GM18511 (cell line): ENCODE results near the gene AGTRAP.

Experiments used
- ATAC-seq: cut with Tn5 transposase; IDR thresholded peaks from one replicate; pipeline ENCODE4 v1.9.1; 2021; ENCODE audit warnings: mild to moderate bottlenecking, moderate library complexity; ENCODE audit not compliant: unreplicated experiment

AGTRAP gene

DNA sequence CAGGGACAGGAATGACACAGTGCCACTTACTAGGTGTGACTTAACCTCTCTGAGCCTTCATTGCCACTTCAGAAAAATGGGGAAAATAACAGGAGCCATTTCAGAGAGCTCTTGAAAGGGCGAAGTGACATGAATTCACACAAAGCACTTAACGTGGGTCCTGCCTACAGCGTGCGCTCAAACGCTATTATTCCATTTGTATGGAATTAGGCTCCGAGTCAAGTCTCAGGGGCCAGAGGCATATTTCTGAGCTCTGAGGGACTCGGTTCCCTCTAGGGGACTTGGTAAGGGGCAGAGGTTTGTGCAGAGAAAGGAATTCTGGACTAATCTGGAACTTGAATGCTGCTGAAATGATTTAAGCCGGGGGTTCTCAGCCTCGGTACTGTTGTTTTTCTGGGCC, 30.3 kb upstream of the AGTRAP start:
- ATAC-seq, result no peak

DNA sequence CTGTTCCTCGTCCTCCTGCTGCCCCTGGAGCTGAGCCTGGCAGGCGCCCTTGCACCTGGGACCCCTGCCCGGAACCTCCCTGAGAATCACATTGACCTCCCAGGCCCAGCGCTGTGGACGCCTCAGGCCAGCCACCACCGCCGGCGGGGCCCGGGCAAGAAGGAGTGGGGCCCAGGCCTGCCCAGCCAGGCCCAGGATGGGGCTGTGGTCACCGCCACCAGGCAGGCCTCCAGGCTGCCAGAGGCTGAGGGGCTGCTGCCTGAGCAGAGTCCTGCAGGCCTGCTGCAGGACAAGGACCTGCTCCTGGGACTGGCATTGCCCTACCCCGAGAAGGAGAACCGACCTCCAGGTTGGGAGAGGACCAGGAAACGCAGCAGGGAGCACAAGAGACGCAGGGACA, 29.6 kb upstream of the AGTRAP start:
- no peak for ATAC-seq

DNA sequence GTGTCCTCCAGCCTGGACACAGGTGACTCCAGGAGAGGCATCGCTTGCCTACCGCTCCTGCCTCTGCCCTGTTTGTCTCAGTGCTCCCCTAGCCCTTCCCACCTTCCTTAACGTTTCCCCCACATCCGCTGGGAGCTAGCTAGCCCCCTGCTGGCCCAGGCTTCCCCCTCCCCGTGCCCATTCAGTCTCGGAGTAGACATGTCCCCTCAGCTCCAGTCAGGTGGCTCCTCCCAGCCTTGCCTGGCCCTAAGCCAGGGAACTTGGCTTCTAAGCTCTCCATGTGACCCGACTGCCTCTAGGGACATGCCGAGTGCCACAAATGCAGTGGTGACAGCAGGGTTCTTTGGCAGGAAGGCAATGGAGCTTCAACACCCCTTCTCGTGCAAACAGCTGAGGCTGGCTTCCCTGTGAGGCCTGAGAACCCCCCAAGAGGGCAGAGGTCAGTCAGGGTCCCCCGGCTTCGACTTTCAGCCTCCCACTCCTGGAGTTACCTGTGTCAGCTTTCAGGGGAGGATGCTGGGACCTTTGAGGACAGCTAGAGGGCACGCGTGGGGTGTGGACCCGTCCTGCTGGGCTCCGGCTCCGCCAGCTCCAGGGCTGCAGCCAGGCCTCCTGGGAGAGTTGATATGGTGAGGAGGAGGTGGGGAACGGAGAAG, 28.2 kb upstream of the AGTRAP start:
- no peak for ATAC-seq

DNA sequence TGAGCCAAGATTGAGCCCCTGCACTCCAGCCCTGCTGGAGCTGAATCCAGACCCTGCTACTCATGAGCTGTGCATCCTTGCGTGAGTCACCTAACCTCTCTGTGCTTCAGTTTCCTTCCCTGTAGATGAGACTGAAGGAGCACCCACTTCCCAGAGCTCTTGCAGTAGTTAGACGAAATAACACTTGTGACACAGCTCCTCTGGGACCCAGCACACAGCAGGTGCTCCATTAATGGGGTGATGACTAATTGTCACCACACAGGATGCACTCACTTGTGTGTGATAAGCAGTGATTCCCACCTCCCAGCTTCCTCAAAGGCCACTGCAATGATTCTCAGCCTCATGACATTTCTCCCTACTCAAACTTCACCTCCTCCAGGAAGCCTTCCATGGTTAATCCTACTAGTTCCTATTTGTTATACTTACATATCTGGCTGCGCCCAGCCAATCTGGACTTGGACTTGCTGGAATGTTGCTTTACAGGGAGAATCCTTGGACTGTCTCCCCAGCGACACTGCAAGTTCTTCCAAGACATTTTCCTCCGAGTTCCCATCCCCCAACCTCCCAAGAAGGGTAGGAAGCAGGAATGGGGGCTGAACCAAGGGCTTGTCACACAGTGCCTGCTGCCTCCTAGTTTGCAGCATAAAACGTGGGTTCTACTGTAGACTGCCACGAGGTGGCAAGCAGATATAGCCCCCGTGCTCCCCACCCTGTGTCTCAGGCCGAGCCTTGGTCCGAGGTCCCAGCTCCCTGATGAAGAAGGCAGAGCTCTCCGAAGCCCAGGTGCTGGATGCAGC, 27.2 kb upstream of the AGTRAP start:
- ATAC-seq, result no peak

DNA sequence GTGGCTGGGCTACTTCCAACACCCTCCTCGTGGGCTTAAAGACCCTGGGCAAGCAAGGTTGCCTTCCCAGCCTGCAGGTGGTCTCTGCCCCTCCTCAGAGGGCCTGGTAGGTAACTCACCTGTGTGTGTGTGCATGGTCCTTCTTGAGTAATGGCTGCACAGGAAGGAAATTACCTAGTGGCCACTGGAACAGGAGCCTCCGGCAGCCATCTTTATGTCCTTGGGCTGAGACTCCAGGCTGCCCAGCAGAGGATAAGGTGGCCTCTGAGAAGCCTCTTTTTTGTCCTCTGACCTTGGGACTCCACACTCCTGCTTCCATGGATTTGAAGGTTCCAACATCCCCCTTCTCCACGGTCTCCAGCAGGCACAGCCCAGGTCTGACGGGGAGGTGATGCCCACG, 24.4 kb upstream of the AGTRAP start:
- no peak for ATAC-seq

DNA sequence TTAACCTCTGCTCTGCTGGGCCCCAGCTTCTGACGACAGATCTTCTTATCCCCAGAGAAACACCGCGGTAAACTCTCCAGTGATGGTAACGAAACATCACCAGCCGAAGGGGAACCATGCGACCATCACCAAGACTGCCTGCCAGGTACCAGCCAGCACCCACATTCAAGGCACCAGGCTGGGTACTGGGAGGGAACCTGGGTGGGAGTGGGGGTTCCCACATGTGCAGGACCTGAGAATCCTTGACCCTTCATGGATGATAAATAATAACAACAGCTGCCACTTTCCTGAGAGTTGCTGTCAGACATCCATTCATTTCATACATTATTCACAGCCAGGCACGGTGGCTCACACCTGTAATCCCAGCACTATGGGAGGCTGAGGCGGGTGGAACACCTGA, 23.7 kb upstream of the AGTRAP start:
- ATAC-seq, result no peak

DNA sequence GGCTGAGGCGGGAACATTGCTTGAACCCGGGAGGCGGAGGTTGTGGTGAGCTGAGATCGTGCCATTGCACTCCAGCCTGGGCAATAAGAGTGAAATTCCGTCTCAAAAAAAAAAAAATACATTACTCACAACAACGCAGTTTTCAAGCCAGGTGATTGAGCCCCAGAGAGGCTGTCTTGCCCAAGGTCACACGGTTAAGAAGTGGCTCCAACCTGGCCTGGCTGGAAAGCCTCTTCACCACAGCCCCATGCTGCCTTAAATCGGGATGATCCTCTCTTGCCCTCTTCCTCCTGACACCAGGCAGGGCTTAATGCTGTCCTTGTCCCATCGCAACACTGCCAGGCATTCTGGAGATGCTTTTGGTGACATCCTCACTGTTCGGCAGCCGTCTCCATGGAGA, 22.8 kb upstream of the AGTRAP start:
- no peak for ATAC-seq

DNA sequence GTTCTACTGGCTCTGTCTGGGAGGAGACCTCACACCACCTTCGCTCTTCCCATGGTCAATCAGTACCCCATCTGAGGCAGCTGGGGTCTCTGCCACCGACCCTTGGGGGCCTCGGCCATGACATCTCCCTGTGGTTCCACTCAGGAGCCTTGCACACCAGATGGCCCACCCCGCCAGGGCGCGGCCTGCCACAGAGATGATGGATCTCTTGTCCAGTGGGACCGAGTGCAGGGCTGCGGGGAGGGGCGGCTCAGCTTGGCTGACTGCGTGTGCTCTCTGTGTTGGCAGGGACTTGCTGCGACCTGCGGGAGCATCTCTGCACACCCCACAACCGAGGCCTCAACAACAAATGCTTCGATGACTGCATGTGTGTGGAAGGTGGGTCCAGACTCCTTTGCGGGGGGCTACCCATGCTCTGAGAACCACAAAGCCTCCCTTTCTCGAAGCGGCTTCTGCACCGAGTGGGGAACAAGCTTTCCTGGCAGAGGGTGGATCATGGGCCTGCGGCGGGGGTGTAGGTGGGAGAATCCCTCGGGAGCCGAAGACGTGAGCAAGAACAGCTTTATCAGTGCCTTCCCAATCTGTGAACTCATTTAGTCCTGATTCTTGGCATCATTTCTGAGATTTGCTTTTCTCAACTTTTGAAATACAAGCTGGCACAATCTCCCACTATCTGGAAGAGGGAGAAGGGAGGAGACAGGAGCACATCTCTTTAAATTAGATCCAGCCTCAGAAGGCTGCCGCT, 20.9 kb upstream of the AGTRAP start:
- ATAC-seq, result no peak

DNA sequence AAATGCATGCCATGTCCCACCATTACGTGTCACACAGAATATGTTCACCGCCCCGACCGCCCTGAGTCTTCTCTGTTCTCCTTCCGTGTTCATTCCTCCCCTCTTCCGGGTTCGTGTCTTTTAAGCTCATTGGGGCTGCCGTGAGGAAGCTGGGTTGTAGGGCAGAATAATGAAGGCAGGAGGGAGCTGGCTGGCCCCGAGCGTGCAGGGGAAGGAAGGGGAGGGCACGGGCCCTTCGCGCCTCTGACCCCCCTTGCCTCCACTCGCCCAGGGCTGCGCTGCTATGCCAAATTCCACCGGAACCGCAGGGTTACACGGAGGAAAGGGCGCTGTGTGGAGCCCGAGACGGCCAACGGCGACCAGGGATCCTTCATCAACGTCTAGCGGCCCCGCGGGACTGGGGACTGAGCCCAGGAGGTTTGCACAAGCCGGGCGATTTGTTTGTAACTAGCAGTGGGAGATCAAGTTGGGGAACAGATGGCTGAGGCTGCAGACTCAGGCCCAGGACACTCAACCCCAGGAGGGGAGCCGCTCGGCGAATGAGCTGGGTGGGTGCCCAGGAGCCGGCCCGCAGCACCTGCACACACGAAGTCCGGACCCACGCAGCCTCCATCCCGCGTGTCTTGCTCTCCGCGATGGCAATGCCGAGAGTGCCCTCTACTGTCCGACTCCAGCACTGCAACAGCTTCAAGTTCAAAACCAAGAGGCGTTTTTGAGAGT, 16.5 kb upstream of the AGTRAP start:
- peak; percentile 69 for ATAC-seq

DNA sequence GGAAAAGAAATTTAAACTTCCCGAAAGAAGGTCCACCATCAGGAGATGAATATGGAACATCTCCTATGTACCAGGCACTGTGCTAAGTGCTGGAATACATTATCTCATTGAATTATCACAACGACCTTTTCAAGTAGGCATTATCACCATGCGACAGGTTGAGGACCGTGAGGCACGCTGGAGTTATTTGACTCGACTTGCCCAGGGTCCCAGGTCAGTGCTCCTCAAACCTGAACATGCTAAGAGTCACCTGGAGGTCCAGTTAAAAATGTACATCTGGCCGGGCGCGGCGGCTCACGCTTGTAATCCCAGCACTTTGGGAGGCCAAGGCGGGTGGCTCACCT, 15.9 kb upstream of the AGTRAP start:
- no peak for ATAC-seq

DNA sequence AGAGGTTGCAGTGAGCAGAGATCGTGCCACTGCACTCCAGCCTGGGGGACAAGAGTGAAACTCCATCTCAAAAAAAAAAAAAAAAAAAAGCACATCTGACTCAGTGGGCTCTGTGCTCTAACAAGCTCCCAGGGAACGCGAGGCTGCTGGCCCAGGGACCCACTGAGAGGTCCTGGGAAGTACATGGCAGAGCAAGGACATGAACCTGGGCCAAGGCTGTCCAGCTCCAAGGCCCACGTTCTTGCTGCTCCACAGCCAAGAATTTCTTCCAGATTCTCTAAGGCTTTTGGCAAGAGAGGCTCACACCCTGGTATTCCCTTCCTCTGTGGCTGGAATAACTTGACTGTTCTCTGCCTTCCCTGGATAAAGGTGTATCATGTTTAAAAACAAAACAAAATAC, 15.4 kb upstream of the AGTRAP start:
- ATAC-seq, result no peak

DNA sequence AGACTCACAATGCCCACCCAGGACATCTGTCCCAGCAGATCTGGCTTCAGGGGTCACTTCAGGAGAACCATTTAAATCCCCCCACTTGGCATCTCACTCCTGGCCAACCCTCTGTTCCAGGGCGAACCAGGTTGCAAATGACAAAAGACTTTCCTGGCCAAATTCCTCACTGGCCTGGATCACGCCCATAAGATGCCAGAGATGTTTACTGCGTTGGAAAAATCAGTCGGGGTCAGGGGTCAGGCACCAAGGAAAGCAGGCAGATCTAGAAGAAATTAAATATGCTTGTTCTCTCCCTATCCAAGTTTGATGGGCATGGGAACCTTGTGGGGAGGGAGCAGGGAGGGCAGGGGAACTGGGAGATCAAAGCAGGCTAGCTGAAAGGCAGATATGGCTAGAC, 14.6 kb upstream of the AGTRAP start:
- no peak for ATAC-seq

DNA sequence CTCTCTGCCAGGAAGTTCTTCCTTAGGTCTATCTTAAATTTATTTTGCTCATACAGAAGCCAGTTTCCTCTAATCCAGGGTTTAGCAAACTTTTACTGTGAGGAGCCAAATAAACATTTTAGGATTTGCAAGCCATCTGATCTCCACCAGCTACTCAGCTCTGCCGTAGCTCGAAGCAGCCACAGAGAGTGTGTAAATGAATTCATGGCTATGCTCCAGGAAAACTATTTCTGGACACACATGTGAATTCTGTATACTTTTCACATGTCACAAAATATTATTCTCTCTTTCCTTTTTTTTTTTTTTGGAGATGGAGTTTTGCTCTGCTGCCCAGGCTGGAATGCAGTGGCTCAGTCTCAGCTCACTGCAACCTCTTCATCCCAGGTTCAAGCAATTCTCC, 13.4 kb upstream of the AGTRAP start:
- ATAC-seq, result no peak

DNA sequence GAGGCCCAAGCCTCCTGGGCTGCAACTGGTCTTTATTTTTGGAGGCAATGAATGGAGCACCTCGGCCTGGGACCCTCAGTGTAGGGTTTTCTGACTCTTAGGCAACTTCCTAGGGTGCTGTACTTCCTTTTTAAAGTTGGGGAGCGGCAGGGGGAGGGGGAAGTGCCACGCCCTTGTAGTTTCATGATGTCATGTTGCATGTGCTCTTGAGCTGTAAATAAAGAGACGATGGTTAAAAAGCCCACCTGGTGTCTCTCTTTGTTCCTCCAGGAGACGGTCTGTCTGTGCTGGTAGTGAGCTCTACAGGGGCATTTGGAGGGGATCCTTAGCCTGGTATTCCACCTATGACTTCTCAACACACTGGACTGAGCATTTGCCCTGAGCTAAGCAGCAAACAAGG, 10.3 kb upstream of the AGTRAP start:
- no peak for ATAC-seq

DNA sequence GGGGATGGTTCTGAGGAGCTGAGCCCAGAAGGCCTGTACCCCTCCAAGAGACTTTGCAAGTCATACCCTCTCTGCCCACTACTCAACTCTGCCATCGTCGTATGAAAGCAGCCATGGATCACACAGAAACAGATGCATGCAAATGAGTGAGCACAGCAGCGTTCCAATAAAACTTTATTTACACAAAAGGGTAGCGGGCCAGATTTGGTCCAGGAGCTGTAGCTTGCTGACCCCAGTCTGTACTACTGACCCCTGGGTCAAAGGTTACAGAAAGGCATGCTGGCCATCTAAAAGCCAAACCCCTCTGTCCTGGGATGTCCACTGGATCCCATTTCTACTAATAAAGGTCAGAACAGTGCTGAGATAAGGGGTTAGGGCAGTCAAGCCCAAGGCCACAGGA, 8.8 kb upstream of the AGTRAP start:
- no peak for ATAC-seq

DNA sequence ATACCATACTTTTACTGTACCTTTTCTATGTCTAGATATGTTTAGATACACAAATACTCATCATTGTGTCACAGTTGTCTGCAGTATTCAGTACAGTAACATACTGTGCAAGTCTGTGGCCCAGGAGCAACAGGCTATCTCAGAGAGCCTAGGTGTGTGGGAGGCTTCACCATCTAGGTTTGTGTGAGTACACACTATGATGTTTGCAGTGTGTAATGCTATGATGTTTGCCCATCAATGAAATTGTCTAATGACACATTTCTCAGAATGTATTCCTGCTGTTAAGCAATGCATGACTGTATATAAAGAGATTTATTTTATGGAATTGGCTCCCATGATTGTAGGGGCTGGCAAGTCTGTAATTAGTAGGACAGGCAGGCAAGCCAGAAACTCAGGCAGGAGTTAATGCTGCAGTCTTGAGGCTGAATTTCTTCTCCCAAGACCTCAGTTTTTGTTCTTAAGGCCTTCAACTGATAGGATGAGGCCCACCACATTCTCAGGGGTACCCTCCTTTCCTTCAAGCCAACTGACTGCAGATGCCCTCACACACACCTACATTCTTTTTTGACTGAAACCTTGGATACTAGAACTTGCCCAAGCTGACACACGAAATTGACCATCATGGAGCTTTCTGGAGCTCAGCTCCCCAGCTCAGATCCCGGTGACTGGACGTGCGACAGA, 7.7 kb upstream of the AGTRAP start:
- no peak for ATAC-seq

DNA sequence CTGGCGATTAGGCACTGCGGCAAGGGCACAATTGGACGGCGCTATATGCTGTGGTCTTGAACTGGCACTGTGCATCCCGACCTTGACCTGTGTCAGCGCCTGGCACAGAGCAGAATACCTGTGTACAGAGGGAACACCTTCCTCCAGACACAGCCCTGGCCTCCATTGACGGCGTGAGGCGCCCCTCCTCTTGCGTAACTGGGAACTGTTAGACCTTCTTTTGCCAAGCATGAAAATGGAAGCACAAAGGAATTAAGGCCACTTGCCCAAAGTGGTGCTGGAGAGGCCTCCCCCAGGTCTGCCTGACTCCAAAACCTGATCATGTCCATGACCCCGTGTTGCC, 6.8 kb upstream of the AGTRAP start:
- ATAC-seq, result no peak

DNA sequence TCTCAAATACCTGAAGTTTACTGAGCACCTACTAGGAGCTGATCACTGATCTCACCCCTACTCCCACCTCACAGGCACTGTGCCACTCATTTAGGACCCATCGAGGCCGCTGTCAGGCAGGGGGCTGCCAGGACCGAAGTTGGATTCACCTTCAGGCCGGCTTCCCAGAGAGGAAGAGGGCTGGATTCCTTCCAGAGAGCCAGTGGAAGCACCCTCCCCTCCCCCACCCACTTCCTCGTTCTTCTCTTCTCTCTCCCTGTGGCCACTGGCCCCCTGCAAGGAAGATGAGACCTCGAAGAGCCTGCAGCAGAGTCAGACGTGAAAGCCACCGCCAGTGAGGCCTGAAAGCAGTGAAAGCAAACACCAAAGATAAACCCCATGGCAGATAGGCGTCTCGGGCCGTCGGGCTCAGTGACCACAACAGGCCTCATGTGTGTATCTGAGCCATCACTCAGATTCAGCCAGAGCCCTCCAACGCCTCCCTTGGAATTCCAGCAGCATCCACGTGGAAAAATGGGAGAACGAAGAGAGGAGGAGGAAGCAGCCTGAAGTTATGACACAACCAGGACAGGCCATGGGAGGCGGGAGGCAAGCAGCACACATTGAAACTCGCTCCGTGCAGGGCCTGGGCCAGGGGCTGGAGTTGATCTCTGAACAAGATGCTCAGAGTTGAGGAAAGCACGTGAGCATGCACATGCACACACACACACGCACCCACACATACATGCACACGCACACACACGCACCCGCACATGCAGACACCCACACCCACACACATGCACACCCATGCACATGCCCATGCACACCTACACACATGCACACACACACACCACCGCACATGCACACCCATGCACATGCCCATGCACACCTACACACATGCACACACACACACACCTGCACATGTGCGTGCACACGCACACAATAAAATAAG, 6.2 kb upstream of the AGTRAP start:
- no peak for ATAC-seq

DNA sequence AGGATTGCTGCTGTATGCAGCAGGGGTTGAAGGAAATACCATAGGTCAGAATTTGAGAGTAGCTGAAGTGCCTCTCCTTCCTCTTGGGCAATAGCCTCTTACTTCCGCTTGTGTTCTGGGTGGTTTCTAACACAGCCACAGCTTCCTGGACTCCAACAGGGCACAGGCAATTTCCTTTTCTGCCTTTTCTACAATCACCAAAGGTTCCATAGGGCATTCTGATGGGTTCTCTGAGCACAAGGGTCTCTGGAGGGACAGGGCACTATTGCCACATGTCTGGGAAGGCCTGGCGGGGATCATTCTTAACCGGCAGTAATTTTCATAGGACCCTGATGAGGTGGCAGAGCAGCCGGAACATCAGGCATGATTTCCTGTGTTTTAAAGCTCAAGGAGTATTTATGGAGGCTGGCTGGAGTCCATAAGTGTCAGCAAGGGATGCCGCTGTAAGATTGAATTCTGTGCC, 5.5 kb upstream of the AGTRAP start:
- peak; percentile 48 for ATAC-seq
